Right lobe of liver (tissue), 6 donors: ENCODE measurements around the gene FGGY. TPM values are rescaled to one million over a fixed set of nuclear protein-coding genes. Genes with fewer than 3 reads are reported as not detected.

Experiments
- ATAC-seq, 4 donors: fragments of 200-7000 bp; cut with Tn5 transposase; one replicate each; pipeline ENCODE4 v1.9.1; 2020; ENCODE audit warnings: mild to moderate bottlenecking in 4 of 4, moderate library complexity in 4 of 4
- DNase-seq, 3 donors: peaks; one replicate each; pipeline ENCODE4 v3.0.0-alpha.2; 2020
- H3K27ac ChIP-seq, 3 donors: fragments of 200-600 bp; one replicate each; pipeline ENCODE4 v1.8.0; 2022
- H3K27me3 ChIP-seq, 2 donors: fragments of 200-600 bp; one replicate each; pipeline ENCODE4 v1.8.0; 2022
- H3K36me3 ChIP-seq, 4 donors: fragments of 200-600 bp; sonication (generic) in 1 of 4; one replicate each; pipeline versions ENCODE4 v1.5.1 to v1.8.0; 2017 to 2022; ENCODE audit warnings: control low read depth in 1 of 4
- H3K4me1 ChIP-seq, 4 donors: fragments of 200-600 bp; sonication (generic) in 1 of 4; one replicate each; pipeline versions ENCODE4 v1.5.1 to v1.8.0; 2017 to 2022; ENCODE audit warnings: control low read depth in 1 of 4
- H3K4me3 ChIP-seq, 3 donors: fragments of 200-600 bp; one replicate each; pipeline ENCODE4 v1.8.0; 2022
- H3K9me3 ChIP-seq, 4 donors: fragments of 200-600 bp; sonication (generic) in 1 of 4; one replicate each; pipeline versions ENCODE4 v1.5.1 to v1.8.0; 2017 to 2022; ENCODE audit warnings: control low read depth in 1 of 4
- POLR2A ChIP-seq: fragments of 450-650 bp; IDR thresholded peaks from one replicate; pipeline ENCODE4 v1.6.1; 2017; ENCODE audit warnings: antibody characterized with exemption, mild to moderate bottlenecking
- WGBS: methylation state at CpG from one replicate; pipeline ENCODE4 v1.1.6; 2018; ENCODE audit warnings: low coverage, low lambda C conversion rate; ENCODE audit not compliant: insufficient coverage; ENCODE audit errors: missing lambda C conversion rate; 5-methylcytosine and 5-hydroxymethylcytosine counted together
- intact Hi-C, 2 donors: fragments of 100-400 bp; cut with DNase I; formaldehyde crosslinking; loops; one replicate each; pipeline versions ENCODE4 v1.11.2 to v1.14.1; 2022
- total RNA-seq, 6 experiments: library from RNA; depleted of rRNA in 2 of 6; stranded (reverse); fragments of >200 nt in 2 of 6; fragmentation: NEBNext Ultra II Directional in 3 of 6; extraction: Animal tissue kit (Norgen Biotek cat#: 25700) in 3 of 6; gene quantifications; one replicate each; pipeline versions ENCODE4 v1.1.0 to v1.2.4, GENCODE V29; 2016 to 2023
- TF ChIP-seq, protein P1 (sequence below), 4 donors: fragments of 200-600 bp in 3 of 4; fragments of 450-650 bp in 1 of 4; IDR thresholded peaks; one replicate each; pipeline versions ENCODE4 v1.5.1 to v1.8.0; 2016 to 2022; ENCODE audit warnings: antibody characterized with exemption in 4 of 4, mild to moderate bottlenecking in 2 of 4
- donor health status: DM: no; HTN: yes; CAD: no.
- donor health status: DM: no; HTN: no; CAD: no.
- donor health status: DM: no; HTN: no; CAD: no.
- donor health status: DM: no; HTN: yes; CAD: no.
- donor health status: DM: no; HTN: yes; CAD: no.

Gene FGGY
- total RNA-seq, 6 experiments from 2014 or later = 45.5 to 84.2 (median 58.7) TPM

DNA sequence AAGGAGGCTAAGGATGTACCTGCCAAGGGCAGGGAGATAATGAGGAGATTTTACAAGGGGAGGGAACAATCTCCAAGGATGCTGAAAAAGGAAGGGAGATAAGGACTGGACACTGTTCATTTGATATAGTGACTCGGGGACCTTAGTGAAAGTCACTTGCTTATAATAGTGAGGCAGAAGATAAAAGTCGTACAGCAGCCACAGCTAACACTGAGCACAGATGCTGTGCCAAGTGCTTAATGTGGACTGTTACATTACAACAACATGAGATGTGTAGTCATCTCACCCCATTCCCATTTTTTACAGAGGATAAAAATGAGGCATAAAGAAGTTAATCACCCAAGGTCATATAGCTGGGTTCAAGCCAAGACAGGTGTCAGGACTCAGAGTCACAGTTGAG lies 181.9 kb downstream of the FGGY start:
- TF ChIP-seq, protein P1, sequence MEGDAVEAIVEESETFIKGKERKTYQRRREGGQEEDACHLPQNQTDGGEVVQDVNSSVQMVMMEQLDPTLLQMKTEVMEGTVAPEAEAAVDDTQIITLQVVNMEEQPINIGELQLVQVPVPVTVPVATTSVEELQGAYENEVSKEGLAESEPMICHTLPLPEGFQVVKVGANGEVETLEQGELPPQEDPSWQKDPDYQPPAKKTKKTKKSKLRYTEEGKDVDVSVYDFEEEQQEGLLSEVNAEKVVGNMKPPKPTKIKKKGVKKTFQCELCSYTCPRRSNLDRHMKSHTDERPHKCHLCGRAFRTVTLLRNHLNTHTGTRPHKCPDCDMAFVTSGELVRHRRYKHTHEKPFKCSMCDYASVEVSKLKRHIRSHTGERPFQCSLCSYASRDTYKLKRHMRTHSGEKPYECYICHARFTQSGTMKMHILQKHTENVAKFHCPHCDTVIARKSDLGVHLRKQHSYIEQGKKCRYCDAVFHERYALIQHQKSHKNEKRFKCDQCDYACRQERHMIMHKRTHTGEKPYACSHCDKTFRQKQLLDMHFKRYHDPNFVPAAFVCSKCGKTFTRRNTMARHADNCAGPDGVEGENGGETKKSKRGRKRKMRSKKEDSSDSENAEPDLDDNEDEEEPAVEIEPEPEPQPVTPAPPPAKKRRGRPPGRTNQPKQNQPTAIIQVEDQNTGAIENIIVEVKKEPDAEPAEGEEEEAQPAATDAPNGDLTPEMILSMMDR (IDR thresholded peaks at IDR 0.05) = no peak
- TF ChIP-seq POLR2A = no peak
- no peak overlapping the region for H3K4me3 ChIP-seq
- H3K27me3 ChIP-seq = no peaks in the 10 kb centered on the region
- 68% methylated on average over 2 of the region's 2 CpGs for WGBS
- no peak for ATAC-seq
- H3K4me1 ChIP-seq = peaks cover 0 to 65% (median 17%) of the 10 kb centered on the region in 4 donors
- H3K36me3 ChIP-seq = no peaks in the 10 kb centered on the region
- DNase-seq = no peak
- H3K27ac ChIP-seq = peak overlapping the region; percentile 6 to 91 (median 56)
- H3K9me3 ChIP-seq = no peaks in the 10 kb centered on the region
- intact Hi-C loops = no loop called here

DNA sequence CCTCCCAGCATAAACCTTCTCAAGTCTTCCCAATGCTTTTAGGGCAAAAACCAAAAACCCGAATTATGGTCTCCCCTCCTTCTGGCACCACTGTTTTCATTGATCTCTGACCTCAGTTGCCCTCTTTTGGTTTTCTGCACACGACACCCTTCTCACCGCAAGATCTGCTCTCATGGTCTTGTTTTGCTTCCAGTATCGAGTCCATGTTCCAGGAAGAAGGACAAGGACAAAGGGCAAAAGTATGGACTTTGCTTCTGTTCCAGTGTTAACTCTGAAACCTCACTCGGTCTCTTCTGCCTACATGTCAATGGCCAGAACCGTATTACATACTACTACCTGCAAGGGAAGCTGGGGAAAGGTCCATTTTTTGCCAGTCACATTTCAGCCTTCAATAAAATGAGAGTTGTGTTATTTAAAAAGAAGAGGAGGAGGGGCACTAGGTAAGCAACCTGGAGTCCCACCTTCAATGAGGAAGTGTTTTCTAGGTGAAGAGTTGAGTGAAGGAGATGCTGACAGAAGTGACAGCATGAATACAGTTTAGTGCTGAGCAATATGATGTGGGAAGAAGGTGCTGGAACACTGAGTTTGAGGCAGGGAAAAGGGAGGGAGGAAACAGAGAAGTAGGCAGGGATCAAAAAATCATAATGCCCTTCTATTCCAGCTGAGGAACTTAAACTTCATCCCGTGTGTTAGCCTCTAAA lies 183.4 kb downstream of the FGGY start:
- 30% methylated on average over 7 of the region's 7 CpGs for WGBS
- intact Hi-C loops = no loop called here
- no peaks in the 10 kb centered on the region for H3K36me3 ChIP-seq
- H3K9me3 ChIP-seq = no peaks in the 10 kb centered on the region
- H3K27ac ChIP-seq = peak overlapping the region; percentile 56 to 91 (median 59)
- TF ChIP-seq, protein P1 (IDR thresholded peaks at IDR 0.05) = no peak
- TF ChIP-seq POLR2A = no peak
- no peak for DNase-seq
- H3K4me3 ChIP-seq = no peak overlapping the region
- peak; percentile 76 to 91 (median 84) for ATAC-seq
- no peaks in the 10 kb centered on the region for H3K27me3 ChIP-seq
- peaks cover 0 to 57% (median 14%) of the 10 kb centered on the region in 4 donors for H3K4me1 ChIP-seq

- DNase-seq (no peak), ATAC-seq (peak in 1 of 4 donors; percentile 8)
- Histone ChIP-seq H3K27me3 (no peaks in the 10 kb centered on the region), H3K36me3 (no peaks in the 10 kb centered on the region), H3K4me1 (peaks cover 0 to 49% (median 14%) of the 10 kb centered on the region in 4 donors), H3K9me3 (no peaks in the 10 kb centered on the region), H3K27ac (peak overlapping the region in 1 of 3 donors; percentile 91), H3K4me3 (no peak overlapping the region)
- TF ChIP-seq, protein P1 (IDR thresholded peaks at IDR 0.05) = no peak
- TF ChIP-seq POLR2A = no peak
- intact Hi-C loops = no loop called here
- 63% methylated on average over 3 of the region's 3 CpGs for WGBS
Measured at GRCh38 chr1:59481881-59482505, 185.1 kb downstream of the FGGY start.

GRCh38 chr1:59482986-59483385 lies 186.1 kb downstream of the FGGY start:
- 100% methylated on average over 1 of the region's 1 CpG for WGBS
- H3K9me3 ChIP-seq = no peaks in the 10 kb centered on the region
- no peak for DNase-seq
- no peaks in the 10 kb centered on the region for H3K36me3 ChIP-seq
- peaks cover 0 to 40% (median 10%) of the 10 kb centered on the region in 4 donors for H3K4me1 ChIP-seq
- no peak overlapping the region for H3K27ac ChIP-seq
- ATAC-seq = no peak
- intact Hi-C loops = no loop called here
- no peak overlapping the region for H3K4me3 ChIP-seq
- no peaks in the 10 kb centered on the region for H3K27me3 ChIP-seq
- no peak for TF ChIP-seq POLR2A
- TF ChIP-seq, protein P1 (IDR thresholded peaks at IDR 0.05) = no peak
